Measurements from ENCODE around the gene SMC5. TPM values are rescaled to one million over a fixed set of nuclear protein-coding genes. Genes with fewer than 3 reads are reported as not detected.

Gene SMC5
- total and polyA plus RNA-seq, 2 of the 8 experiments (the other 6 are each of a cell fraction or from before 2014, with no cell fraction given), result 4.5 to 22.6 TPM

- no peak overlapping the region for H2AK5ac ChIP-seq (ENCODE audit: low read depth, low read length)
- WGBS, 2 experiments (ENCODE audit: extremely low coverage in 1 of 2, insufficient coverage in 1 of 2, insufficient read length in 1 of 2, insufficient replicate concordance in 2 of 2, low coverage in 1 of 2, low lambda C conversion rate in 2 of 2, missing lambda C conversion rate in 1 of 2), result 89% methylated on average over 1 of the region's 1 CpG; no CpG with 5 or more reads in 1 of the 2 experiments
- H2BK5ac ChIP-seq (ENCODE audit: low read depth, low read length), result no peak overlapping the region
- H3K9ac ChIP-seq (replicated peaks in 1 of 4; ENCODE audit: extremely low read depth in 1 of 4, low read depth in 3 of 4, low read length in 3 of 4), result no peak overlapping the region
- CTCF ChIA-PET (ENCODE audit: partially characterized antibody), result interaction anchor here (0.6 to 1.1 kb wide), 2 partner anchors 13 to 313 kb away, joined by 3 to 4 read pairs; no protein-coding TSS in a partner anchor
- H2AFZ ChIP-seq (ENCODE audit: low read length), result no peak overlapping the region
- FAIRE-seq (no peak), DNase-seq (ENCODE audit: low read depth in 1 of 2, low spot score in 2 of 2) (no peak)
- H2BK12ac ChIP-seq (ENCODE audit: low read depth, low read length), result no peak overlapping the region
- H3K79me1 ChIP-seq (ENCODE audit: low read depth, low read length), result no peaks in the 10 kb centered on the region; the same call in 1 of the 2 replicates
- H3K9me3 ChIP-seq (ENCODE audit: insufficient read depth in 2 of 2, low read depth in 1 of 2, low read length in 1 of 2), result no peaks in the 10 kb centered on the region
- H3K4me1 ChIP-seq (replicated peaks in 1 of 4; ENCODE audit: control insufficient read depth in 3 of 4, insufficient read depth in 4 of 4, low read length in 3 of 4), result no peaks in the 10 kb centered on the region
- no peak overlapping the region for H2BK15ac ChIP-seq (ENCODE audit: low read length)
- POLR2A ChIA-PET (ENCODE audit: partially characterized antibody), result no interaction called here
- H3K4me3 ChIP-seq (ENCODE audit: extremely low read depth in 1 of 4, insufficient read depth in 2 of 4, low read depth in 3 of 4, low read length in 4 of 4), result no peak overlapping the region
- H3K27ac ChIP-seq (ENCODE audit: low read depth, low read length), result no peak overlapping the region
- H3K4me2 ChIP-seq (ENCODE audit: insufficient read depth in 1 of 2, low read depth in 2 of 2, low read length in 2 of 2), result no peak overlapping the region
- no peak overlapping the region for H4K91ac ChIP-seq (replicated peaks; ENCODE audit: insufficient read length, low read length)
- no peaks in the 10 kb centered on the region for H3K36me3 ChIP-seq (ENCODE audit: control insufficient read depth in 2 of 4, insufficient read depth in 4 of 4, low read length in 3 of 4)
- H3K23ac ChIP-seq (ENCODE audit: insufficient read length), result no peak overlapping the region
- no peak overlapping the region for H3K18ac ChIP-seq (ENCODE audit: extremely low read depth, low read length)
- H4K20me1 ChIP-seq (replicated peaks in 1 of 2; ENCODE audit: control insufficient read depth in 1 of 2, insufficient read depth in 2 of 2, low read length in 2 of 2), result no peaks in the 10 kb centered on the region
- H3K4ac ChIP-seq (replicated peaks; ENCODE audit: insufficient read length, low read depth, low read length), result no peak overlapping the region
- H2BK20ac ChIP-seq (ENCODE audit: low read length), result no peak overlapping the region
- H3K79me2 ChIP-seq (ENCODE audit: control insufficient read depth in 1 of 2, insufficient read depth in 2 of 2, low read length in 2 of 2), result no peaks in the 10 kb centered on the region
- no peak overlapping the region for H4K8ac ChIP-seq (ENCODE audit: extremely low read depth, insufficient read depth, low read length)
- H2BK120ac ChIP-seq (replicated peaks; ENCODE audit: low read depth, low read length), result no peak overlapping the region
- H4K5ac ChIP-seq (ENCODE audit: insufficient read length, low read depth, low read length), result no peak overlapping the region
- no peak overlapping the region for H3K14ac ChIP-seq (ENCODE audit: insufficient read length)
- H3K27me3 ChIP-seq (replicated peaks in 1 of 4; ENCODE audit: control insufficient read depth in 3 of 4, extremely low read depth in 1 of 4, insufficient read depth in 3 of 4, low read length in 3 of 4), result no peaks in the 10 kb centered on the region
- no peaks in the 10 kb centered on the region for H3K23me2 ChIP-seq (ENCODE audit: low read depth, low read length)
- no peak overlapping the region for H3K56ac ChIP-seq (replicated peaks; ENCODE audit: insufficient read length, low read depth, low read length)
- TF ChIP-seq RXRA (IDR thresholded peaks at IDR 0.05; ENCODE audit: insufficient read depth, low read depth, low read length) (no peak), ZNF274 (IDR thresholded peaks at IDR 0.05; ENCODE audit: borderline replicate concordance, extremely low read depth, low read length) (no peak), TEAD4 (IDR thresholded peaks at IDR 0.05; ENCODE audit: low read depth, low read length) (no peak), JUN (IDR thresholded peaks at IDR 0.05; ENCODE audit: low read depth, low read length) (no peak), HDAC6 (IDR thresholded peaks at IDR 0.05; ENCODE audit: low read depth, low read length) (no peak), RAD21 (IDR thresholded peaks at IDR 0.05 in 1 of 2, conservative IDR thresholded peaks at IDR 0.05 in 1 of 2; ENCODE audit: low read depth in 2 of 2, low read length in 2 of 2) (no peak), TCF12 (IDR thresholded peaks at IDR 0.05; ENCODE audit: low read depth, low read length) (no peak), CHD1 (IDR thresholded peaks at IDR 0.05; ENCODE audit: low read depth, low read length) (no peak), BCL11A (IDR thresholded peaks at IDR 0.05; ENCODE audit: low read depth in 2 of 2, low read length in 2 of 2) (no peak), ATF2 (IDR thresholded peaks at IDR 0.05; ENCODE audit: low read length) (no peak), CBX5 (IDR thresholded peaks at IDR 0.05; ENCODE audit: low read depth, low read length) (no peak), CHD2 (IDR thresholded peaks at IDR 0.05; ENCODE audit: low read length) (no peak), EP300 (IDR thresholded peaks at IDR 0.05; ENCODE audit: borderline replicate concordance in 1 of 2, low read depth in 2 of 2, low read length in 2 of 2) (no peak)
Measured at GRCh38 chr9:70250221-70250620, 8.6 kb upstream of the SMC5 start.
